GM18526 (cell line): Measurements from ENCODE around the gene OLFM2.

Source experiments
- POLR2A ChIP-seq: IDR thresholded peaks from 3 replicates; pipeline ENCODE4 v1.6.1; 2011; ENCODE audit not compliant: insufficient read length; ENCODE audit errors: extremely low read depth

The OLFM2 gene

DNA sequence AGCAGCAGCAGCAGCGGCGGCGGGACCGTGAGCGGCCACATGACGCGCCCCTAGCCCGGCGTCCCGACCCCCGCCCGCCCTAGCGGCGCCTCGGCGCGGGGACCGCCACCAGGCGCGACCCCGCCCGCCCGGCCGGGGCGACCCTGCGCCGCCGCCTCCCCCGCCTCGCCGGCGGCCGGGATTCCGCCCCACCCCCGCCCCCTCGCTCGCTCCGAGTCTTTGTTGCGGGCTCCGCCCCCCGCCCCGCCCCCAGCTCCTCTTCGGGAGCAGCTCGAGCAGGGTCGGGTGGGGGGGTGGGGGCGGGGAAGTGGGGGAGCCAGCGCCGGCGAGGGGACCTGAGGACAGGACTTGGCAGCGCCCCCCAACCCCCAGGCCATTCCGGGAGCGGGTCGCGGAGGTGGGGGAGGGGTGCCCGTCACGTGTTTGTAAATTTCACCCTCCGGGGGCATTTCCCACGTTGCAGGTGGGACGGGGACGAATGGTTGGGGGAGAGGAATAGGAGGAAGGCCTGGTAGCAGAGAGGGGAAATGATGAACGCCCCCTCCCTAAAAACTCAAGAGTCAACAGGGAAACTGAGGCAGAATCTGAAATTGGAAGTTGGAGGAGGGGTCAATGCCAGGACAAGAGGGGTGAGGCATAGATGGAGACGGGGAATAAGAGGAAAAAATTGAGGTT is at the start of gene OLFM2:
Gene OLFM2, minus strand, starts transcription at position 190 of the 675 bp plus-strand sequence. Its CDS starts 149 bp downstream, at position 41.
- no peak for TF ChIP-seq POLR2A

DNA sequence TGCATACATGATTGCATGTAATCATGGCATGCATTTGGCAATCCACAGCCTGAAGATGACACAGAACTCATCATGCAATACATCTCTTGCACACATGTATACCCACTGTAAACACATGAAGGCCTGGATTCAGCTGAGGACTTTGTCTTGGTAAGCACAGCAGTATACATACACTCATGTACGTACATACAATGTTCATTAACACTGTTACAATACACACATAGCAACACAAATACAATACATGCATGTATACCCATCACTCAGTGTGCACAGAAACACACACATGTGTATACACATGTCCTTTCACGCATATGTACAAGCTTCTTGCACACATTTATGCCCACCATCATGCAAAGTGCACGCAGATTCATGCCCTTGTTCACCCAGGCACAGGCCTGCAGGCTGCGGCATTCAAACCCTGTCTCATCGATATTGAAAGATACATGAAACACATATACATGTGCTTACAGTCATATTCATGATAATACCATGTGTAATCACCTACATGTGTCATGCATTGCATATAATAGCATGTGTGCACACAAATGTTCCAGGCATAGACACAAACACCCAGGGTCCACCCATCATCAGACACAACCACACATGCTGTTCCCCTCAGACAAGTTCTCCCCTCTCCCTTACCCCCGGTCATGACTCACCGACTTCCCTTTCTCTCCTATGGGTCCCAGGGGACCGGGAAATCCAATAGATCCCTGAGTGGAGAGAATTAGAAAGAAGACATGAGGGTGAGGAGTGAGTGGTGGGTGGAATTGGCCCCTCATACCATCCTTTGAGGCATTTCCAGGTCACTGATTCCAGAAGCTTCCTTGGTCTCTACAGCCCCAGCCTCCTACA is 45.3 kb upstream of the OLFM2 start:
- no peak for TF ChIP-seq POLR2A

DNA sequence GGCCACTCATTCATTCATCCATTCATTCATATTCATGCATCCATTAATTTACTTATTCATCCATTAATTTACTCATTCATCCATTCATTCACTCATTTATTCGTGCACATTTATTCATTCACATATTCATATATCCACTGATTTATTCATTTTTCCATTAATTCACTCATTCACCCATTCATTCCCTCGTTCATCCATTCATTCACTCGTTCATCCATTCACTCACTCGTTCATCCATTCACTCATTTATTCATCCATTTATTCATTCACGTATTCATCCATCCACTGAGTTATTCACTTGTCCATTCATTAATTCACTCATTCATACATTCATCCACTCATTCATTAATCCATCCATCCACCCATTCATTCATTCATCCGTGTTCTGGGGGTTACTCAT is 35.8 kb upstream of the OLFM2 start:
- TF ChIP-seq POLR2A, result no peak

DNA sequence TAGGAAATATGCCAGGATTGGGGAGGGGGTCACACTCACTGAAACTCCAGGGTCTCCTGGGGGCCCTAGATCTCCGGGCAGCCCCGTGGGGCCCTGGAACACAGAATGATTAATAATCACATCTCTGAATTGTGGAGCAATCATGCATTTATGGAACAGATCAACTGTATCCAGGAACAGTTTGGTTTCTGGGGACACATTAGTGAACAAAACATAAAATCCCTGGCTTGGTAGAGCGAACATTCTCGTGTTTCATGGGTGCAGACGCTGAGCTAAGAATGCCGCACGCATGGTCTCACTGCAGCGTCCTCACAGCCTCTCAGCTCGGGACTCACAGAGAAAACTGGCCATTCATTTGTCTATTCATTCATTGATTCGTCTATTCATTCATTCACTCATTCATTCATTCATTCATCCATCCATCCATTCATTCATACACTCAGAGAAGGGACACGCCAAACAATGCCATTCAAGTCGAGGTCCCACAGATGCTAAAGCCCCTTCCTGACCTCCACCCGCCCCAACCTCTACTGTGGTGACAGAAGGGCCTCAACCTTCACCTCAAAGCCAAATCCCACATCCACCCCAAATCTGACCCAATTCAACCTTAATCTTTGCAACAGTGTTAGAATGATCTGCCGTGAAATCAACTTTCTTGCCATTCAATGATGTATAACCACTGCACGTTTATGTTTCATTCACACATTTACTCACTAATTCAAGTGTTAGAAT is 35.0 kb upstream of the OLFM2 start:
- no peak for TF ChIP-seq POLR2A

DNA sequence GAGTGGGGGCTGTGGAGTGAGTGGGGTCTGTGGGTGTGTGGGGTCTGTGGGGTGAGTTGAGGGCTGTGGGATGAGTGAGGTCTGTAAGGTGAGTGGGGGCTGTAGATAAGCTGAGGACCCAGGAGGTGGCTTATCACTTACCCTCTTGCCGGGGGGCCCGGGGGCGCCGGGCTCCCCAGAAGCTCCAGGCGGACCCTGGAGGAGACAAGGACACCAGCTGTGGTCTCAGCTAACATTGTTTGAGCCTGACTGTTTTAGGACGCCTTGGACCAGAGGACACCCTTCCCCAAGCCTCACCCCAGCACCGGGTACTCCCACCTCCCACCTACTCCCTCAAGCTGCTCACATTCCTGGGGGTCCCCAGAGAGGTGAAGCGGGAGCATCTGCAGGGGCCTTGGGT is 34.2 kb upstream of the OLFM2 start:
- no peak for TF ChIP-seq POLR2A

DNA sequence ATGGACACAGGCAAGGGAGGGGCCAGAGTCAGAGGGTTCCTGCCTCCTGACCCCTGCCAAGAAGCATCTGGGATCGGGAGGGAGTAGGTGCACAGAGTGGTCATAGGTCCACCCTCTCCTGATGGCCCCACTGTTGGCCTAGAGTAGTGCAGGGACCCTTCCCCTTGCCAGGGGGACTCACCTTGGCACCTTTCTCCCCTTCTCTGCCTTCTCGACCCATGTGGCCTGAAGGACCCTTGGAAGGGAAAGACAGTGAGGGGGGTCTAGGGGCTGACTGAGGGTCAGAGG is 33.3 kb upstream of the OLFM2 start:
- no peak for TF ChIP-seq POLR2A

DNA sequence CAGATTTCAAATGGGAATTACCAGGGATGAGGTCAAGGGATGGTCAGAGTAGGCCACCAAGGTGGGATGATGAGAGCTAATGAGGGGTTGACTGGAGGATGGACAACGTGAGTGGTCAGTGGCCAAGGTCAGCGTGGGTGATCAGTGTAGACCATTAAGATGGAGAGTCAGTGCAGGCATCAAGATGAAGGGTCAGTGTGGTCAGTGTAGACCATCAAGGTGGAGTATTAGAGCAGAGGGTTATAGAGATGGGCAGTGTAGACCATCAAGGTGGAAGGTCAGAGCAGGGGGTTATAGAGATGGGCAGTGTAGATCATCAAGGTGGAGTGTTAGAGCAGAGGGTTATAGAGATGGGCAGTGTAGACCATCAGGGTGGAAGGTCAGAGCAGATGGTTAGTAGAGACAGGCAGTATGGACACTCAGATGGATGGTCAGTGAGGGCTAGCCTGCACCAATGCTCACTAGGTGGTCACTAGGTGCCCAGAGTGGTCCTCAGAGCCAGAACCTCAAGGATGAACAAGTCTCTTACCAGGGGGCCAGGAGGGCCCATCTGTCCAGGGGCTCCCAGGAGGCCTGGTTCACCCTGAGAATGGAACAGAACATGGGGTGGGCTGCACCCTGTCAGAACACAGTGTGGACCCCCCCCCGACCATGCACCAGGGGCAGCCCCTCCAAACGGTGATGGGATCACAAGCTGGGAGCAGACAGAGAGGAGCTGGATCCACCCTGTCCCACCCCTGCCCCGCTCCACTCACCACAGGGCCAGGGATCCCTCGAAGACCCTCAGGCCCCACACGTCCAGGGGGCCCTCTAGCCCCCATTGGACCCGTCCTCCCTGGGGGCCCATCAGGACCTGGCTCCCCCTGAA is 32.7 kb upstream of the OLFM2 start:
- TF ChIP-seq POLR2A, result no peak

DNA sequence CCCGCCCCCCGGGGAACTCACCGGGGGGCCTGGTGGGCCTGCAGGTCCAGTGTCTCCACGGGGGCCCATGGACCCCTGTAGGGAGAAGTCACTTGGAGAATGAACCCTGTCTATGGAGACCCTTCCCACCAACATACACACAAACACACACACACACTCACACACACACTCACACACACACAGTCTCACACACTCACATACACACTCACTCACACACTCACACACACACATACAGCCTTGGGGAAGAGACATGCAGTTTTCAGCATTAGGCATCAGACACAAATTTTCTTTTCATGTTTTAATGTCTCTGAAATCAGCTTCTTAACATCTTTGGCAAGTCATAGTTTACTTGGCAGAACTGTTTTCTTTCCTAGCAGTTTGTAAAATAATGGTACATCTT is 31.0 kb upstream of the OLFM2 start:
- TF ChIP-seq POLR2A, result no peak

DNA sequence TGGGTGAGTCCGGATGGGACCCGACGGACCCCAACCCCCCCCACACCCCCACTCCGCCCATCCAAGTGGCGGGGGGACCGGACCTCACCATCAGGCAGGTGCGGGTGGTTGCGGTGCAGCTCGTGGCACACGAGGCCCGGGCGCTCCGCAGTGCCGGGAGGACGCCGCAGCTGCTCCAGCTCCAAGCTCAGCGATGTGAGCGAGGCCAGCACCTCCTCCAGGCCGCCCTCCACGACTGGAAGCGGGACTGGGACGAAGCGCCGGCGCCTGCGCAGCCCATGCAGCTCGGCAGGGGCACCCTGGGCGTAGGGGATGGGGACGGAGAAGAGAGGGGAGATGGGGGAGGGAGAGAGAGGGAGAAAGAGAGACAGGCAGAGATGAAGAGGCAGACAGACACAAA is 30.1 kb upstream of the OLFM2 start:
- no peak for TF ChIP-seq POLR2A

DNA sequence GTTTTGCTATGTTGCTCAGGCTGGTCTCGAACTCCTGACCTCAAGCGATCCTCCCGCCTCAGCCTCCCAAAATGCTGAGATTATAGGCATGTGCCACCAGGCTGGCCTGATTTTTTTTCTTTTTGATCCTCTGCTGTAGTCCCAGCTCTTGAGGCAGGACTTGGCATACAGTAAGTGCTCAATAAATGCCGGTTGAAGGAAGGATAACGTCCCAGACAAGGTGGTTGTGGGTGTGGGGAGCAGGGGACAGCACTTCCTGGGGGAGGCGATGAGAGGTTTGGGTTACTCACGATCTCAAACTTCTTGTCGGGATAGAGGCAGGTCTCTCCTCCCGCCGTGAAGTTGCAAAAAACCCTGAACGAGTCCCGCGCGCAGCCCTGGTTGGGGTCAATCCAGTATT is 29.7 kb upstream of the OLFM2 start:
- no peak for TF ChIP-seq POLR2A

DNA sequence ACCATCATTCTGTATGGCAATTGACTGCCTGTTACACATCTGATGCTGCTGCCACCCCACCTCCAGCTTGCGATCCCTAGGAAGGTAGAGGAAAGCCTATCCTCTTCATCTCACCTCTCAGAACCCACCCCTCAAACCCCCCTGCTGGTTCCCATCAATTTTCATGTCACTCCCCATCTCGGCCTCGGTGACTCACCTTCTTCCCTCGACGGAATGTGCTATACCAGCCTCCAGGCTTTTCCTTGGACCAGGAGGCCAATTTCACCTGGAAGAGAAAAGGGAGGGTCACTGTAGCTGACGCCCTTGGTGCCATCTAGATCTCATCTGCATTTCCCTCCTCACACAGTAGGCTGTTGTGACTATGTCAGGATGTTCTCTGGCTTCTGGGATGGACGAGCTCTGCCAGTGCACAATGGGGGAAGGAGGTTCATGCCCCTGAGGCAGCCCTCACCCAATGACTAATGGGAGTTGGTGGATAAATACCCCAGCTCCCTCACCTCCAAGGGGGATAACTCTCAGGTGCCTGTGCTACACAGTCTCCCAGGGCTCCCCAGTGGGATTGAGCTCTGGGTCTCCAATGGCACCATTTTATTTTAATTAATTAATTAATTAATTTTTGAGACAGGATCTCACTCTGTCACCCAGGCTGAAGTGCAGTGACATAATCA is 26.4 kb upstream of the OLFM2 start:
- no peak for TF ChIP-seq POLR2A

DNA sequence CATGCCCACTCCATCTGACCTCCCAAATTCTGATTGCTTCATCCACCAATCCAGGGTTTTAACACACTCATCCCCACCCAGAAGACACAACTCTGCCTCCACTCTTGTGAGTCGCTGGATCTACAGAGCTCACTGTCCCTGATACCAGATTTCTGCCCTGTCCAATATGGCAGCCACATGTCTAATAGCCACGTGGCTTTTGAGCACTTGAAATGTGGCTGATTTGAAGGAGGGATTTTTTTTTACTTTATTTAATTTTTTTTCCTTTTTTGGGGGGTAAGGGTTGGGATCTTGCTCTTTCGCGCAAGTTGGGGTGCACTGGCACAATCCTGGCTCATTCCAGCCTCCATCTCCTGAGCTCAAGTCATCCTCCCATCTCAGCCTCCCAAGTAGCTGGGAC is 24.8 kb upstream of the OLFM2 start:
- TF ChIP-seq POLR2A, result no peak

DNA sequence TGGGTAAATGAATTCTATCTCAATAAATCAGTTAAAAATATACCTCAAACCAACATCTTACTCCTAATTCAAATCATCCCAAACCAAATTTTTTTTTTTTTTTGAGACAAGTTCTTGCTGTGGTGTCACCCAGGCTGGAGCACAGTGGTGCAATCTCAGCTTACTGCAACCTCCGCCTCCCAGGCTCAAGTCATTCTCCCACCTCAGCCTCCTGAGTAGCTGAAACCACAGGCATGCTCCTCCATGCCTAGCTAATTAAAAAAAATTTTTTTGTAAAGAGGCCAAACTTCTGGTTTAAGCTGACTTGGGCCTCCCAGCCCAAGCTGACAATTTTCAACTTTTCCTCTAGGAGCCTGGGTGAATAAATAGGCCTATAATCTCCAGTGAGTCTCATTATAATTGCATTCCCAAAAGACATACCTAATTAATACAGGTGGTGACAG is 22.1 kb upstream of the OLFM2 start:
- TF ChIP-seq POLR2A, result no peak

DNA sequence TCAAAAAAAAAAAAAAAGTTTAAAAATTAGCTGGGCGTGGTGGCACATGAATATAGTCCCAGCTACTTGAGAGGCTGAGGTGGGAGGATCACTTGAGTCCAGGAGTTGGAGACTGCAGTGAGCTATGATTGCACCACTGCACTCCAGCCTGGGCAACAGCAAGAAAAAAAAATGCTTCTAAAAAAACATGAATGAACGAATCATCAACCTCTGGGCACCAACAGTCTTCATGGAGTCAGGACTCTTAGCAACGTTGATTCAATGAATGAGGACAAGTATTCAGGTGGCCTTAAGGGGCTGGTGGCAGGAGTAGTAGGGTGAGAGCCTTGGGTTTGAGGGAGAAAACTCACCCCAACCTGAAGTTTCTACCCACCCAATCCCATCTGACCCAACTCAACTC is 20.6 kb upstream of the OLFM2 start:
- no peak for TF ChIP-seq POLR2A

DNA sequence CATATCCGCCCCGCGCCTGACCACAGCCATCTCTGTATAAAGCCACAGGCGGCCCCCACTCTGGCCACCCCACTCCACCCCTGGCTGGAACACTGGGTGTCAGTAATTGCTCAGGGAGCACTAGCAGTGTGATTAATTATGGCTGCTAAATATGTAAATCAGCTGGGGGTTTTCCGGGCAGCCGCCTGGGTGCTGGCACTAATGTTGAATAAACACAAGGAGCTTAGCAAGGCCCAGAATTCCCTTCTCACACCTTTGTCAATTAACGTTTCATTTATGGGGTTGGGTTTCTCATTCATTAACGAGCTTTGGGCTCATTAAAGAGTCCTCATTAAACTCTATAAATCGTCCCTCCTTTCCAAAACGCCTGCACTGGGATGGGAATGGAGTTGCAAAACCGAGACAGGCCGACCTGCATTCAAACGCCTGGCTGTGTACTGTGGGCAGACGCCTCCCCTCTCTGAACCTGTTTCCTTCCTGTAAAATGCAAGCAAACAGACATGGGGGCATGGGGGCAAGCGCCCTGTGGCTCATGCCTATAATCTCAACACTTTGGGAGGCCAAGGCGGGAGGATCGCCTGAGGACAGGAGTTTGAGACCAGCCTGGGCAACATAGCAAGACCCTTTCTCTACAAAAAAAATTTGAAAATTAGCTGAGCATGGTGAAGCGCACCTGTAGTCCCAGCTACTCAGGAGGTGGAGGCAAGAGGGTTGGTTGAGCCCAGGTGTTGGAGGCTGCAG is 17.7 kb upstream of the OLFM2 start:
- no peak for TF ChIP-seq POLR2A
